Esophagus muscularis mucosa (tissue), 4 donors: Measurements from ENCODE around the gene CHD2. TPM values are rescaled to one million over a fixed set of nuclear protein-coding genes. Genes with fewer than 3 reads are reported as not detected.

Experiments used
- DNase-seq: peaks from one replicate; pipeline ENCODE4 v3.0.0-alpha.2; 2017; ENCODE audit errors: extremely low spot score
- H3K27ac ChIP-seq, 4 donors: fragments of 200-600 bp; sonication (generic); replicated peaks in 1 of 4; 1 replicate in 3 of 4; 2 replicates in 1 of 4; pipeline ENCODE4 v1.5.1; 2016 to 2019; ENCODE audit warnings: mild to moderate bottlenecking in 1 of 4
- H3K27me3 ChIP-seq, 4 donors: fragments of 200-600 bp; sonication (generic); one replicate each; pipeline versions ENCODE4 v1.5.1 to v1.6.0; 2016 to 2019
- H3K36me3 ChIP-seq, 4 donors: fragments of 200-600 bp; sonication (generic); one replicate each; pipeline ENCODE4 v1.5.1; 2016 to 2019
- H3K4me1 ChIP-seq, 4 donors: fragments of 200-600 bp; sonication (generic); one replicate each; pipeline ENCODE4 v1.5.1; 2016 to 2019
- H3K4me3 ChIP-seq, 4 donors: fragments of 200-600 bp; sonication (generic); 1 replicate in 2 of 4; 2 replicates in 2 of 4; pipeline ENCODE4 v1.5.1; 2016 to 2019; ENCODE audit warnings: mild to moderate bottlenecking in 4 of 4, moderate library complexity in 1 of 4
- H3K9me3 ChIP-seq, 4 donors: fragments of 200-600 bp; sonication (generic); 1 replicate in 3 of 4; 2 replicates in 1 of 4; pipeline ENCODE4 v1.5.1; 2016 to 2019
- EP300 ChIP-seq: sonication (generic); formaldehyde crosslinking; IDR thresholded peaks from one replicate; pipeline ENCODE4 v1.6.1; 2017; ENCODE audit warnings: antibody characterized with exemption
- POLR2A ChIP-seq: fragments of 450-650 bp; IDR thresholded peaks from one replicate; pipeline ENCODE4 v1.6.1; 2017; ENCODE audit warnings: antibody characterized with exemption, moderate library complexity, mild to moderate bottlenecking, low read depth
- POLR2AphosphoS5 ChIP-seq, 2 donors: sonication (generic); formaldehyde crosslinking; IDR thresholded peaks; one replicate each; pipeline ENCODE4 v1.6.1; 2017; ENCODE audit warnings: antibody characterized with exemption in 2 of 2
- WGBS: methylation state at CpG from one replicate; pipeline ENCODE4 v1.1.5; 2018; 5-methylcytosine and 5-hydroxymethylcytosine counted together
- intact Hi-C: fragments of 100-400 bp; cut with DNase I; formaldehyde crosslinking; loops from one replicate; pipeline ENCODE4 v1.15.1; 2023
- total RNA-seq, 4 donors: library from RNA; depleted of rRNA; stranded (reverse); fragments of >200 nt; gene quantifications; one replicate each; pipeline versions ENCODE4 v1.1.0 to v1.2.1, GENCODE V29; 2016
- TF ChIP-seq, protein P1 (sequence below), 3 experiments: fragments of 200-600 bp in 2 of 3; fragments of 450-650 bp in 1 of 3; sonication (generic) in 2 of 3; IDR thresholded peaks; one replicate each; pipeline ENCODE4 v1.5.1; 2017 to 2019; ENCODE audit warnings: antibody characterized with exemption in 3 of 3, mild to moderate bottlenecking in 2 of 3, moderate library complexity in 1 of 3

CHD2 gene
- total RNA-seq, 4 donors from 2014 or later = 54.3 to 86.0 (median 62.8) TPM

DNA sequence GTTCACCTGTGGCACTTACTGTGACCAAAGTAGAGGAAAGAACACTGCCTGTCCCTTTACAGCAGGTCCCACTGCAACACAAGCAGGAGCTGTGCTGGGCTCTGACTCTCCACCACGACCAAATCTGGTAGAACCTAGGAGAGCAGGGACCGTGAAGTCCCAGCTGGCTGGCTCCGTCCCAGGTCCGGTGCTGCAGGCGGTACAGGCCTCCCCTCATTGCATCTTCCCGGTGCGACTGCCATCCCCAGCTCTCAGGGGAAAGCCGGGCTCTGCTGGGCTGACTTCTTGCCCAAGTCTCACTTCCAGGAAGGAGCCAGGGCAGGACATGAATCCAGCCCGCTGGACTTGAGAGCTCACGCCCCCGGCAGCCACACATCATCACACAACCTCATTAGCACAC, 155.1 kb downstream of the CHD2 start:
- H3K27ac ChIP-seq = peak overlapping the region in 3 of 4 donors; percentile 48 to 98 (median 70)
- no peak for DNase-seq
- TF ChIP-seq POLR2AphosphoS5 (IDR thresholded peaks at IDR 0.05) (no peak), EP300 (no peak)
- TF ChIP-seq, protein P1, sequence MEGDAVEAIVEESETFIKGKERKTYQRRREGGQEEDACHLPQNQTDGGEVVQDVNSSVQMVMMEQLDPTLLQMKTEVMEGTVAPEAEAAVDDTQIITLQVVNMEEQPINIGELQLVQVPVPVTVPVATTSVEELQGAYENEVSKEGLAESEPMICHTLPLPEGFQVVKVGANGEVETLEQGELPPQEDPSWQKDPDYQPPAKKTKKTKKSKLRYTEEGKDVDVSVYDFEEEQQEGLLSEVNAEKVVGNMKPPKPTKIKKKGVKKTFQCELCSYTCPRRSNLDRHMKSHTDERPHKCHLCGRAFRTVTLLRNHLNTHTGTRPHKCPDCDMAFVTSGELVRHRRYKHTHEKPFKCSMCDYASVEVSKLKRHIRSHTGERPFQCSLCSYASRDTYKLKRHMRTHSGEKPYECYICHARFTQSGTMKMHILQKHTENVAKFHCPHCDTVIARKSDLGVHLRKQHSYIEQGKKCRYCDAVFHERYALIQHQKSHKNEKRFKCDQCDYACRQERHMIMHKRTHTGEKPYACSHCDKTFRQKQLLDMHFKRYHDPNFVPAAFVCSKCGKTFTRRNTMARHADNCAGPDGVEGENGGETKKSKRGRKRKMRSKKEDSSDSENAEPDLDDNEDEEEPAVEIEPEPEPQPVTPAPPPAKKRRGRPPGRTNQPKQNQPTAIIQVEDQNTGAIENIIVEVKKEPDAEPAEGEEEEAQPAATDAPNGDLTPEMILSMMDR (IDR thresholded peaks at IDR 0.05) = no peak
- no peaks in the 10 kb centered on the region for H3K9me3 ChIP-seq
- H3K27me3 ChIP-seq = no peaks in the 10 kb centered on the region
- 36% methylated on average over 4 of the region's 11 CpGs for WGBS
- H3K4me3 ChIP-seq = no peak overlapping the region
- H3K4me1 ChIP-seq = peaks cover 18 to 100% (median 98%) of the 10 kb centered on the region in 4 donors
- H3K36me3 ChIP-seq = peaks cover 18 to 64% (median 36%) of the 10 kb centered on the region in 4 donors
- intact Hi-C loops = no loop called here

DNA sequence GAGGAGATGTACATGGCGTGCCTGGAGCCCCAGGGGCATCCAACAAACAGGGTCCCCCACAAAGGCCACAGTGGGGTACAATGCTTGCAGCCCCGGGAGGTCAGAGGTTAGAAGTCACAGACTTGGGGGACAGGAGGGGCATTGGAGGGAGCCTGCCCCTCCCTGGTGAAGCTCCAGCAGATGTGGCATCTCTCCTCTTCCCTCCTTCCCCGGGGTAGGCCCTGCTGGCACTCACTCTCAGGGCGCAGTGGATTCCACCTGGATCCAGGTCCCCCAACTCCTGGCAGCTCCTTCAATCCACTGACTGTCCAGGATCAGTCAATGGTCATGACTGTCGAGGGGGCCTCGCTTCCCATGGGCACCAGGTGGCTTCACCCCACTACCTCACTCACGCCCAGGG, 156.7 kb downstream of the CHD2 start:
- H3K4me1 ChIP-seq = peaks cover 32 to 100% (median 98%) of the 10 kb centered on the region in 4 donors
- no peaks in the 10 kb centered on the region for H3K9me3 ChIP-seq
- intact Hi-C loops = no loop called here
- peaks cover 4 to 48% (median 21%) of the 10 kb centered on the region in 4 donors for H3K36me3 ChIP-seq
- no peak for DNase-seq
- H3K4me3 ChIP-seq = no peak overlapping the region
- WGBS = 90% methylated on average over 7 of the region's 7 CpGs
- TF ChIP-seq EP300 = no peak
- TF ChIP-seq, protein P1 (IDR thresholded peaks at IDR 0.05) = no peak
- no peak for TF ChIP-seq POLR2A
- no peak for TF ChIP-seq POLR2AphosphoS5 (IDR thresholded peaks at IDR 0.05)
- H3K27ac ChIP-seq = peak overlapping the region; percentile 48 to 98 (median 61)
- H3K27me3 ChIP-seq = no peaks in the 10 kb centered on the region

DNA sequence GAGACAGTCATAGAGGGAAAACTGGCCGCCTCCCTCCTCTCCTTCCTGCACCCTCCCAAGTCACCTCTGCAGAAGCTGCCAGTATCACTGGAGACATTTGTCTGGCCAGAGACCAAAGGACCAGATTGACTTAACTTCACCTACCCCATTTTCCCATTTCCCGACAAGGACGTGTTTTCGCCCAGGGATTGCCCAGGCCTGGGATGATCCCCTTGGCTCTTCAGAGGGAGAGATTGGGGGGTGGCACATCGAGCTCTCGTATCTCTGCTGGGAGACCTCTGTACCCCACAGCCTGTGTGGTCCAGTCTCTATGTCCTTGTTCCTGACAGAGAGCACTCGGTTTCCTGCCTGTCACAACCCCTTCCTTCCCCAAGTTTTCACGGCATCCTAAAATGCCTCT, 157.5 kb downstream of the CHD2 start:
- DNase-seq = no peak
- WGBS = 54% methylated on average over 8 of the region's 8 CpGs
- TF ChIP-seq POLR2A = no peak
- TF ChIP-seq POLR2AphosphoS5 (IDR thresholded peaks at IDR 0.05) = no peak
- TF ChIP-seq EP300 = no peak
- TF ChIP-seq, protein P1 (IDR thresholded peaks at IDR 0.05) = no peak
- no peak overlapping the region for H3K4me3 ChIP-seq
- peak overlapping the region; percentile 48 to 98 (median 64) for H3K27ac ChIP-seq
- H3K4me1 ChIP-seq = peaks cover 34 to 100% (median 98%) of the 10 kb centered on the region in 4 donors
- no peaks in the 10 kb centered on the region for H3K9me3 ChIP-seq
- H3K36me3 ChIP-seq = peaks cover 0 to 40% (median 15%) of the 10 kb centered on the region in 4 donors
- intact Hi-C loops = no loop called here
- no peaks in the 10 kb centered on the region for H3K27me3 ChIP-seq

DNA sequence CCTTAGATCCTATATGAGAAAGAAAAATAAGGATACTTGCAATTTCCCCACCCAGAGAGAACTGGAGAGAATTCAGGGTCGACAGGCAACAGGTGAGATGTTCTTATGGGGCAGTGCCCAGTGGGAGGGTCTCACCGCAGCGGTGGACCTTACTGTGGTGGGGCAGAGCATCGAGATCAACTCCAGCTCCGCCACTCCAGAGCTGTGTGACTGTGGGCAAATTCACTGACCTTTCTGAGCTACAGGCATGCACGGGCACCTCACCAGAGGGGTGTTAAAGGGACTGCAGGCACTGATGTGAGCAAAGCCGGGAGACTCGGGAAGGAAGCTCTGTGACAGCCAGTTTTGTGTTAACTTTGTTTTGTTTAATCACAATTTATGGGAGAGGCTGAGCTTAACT, 158.0 kb downstream of the CHD2 start:
- Histone ChIP-seq H3K27ac (peak overlapping the region; percentile 48 to 98 (median 64)), H3K4me3 (no peak overlapping the region), H3K9me3 (no peaks in the 10 kb centered on the region), H3K27me3 (no peaks in the 10 kb centered on the region), H3K36me3 (peaks cover 0 to 37% (median 15%) of the 10 kb centered on the region in 4 donors), H3K4me1 (peaks cover 38 to 100% (median 98%) of the 10 kb centered on the region in 4 donors)
- TF ChIP-seq, protein P1 (IDR thresholded peaks at IDR 0.05) = no peak
- TF ChIP-seq POLR2AphosphoS5 (IDR thresholded peaks at IDR 0.05) (no peak), EP300 (no peak), POLR2A (no peak)
- intact Hi-C loops = no loop called here
- 61% methylated on average over 8 of the region's 8 CpGs for WGBS
- no peak for DNase-seq

DNA sequence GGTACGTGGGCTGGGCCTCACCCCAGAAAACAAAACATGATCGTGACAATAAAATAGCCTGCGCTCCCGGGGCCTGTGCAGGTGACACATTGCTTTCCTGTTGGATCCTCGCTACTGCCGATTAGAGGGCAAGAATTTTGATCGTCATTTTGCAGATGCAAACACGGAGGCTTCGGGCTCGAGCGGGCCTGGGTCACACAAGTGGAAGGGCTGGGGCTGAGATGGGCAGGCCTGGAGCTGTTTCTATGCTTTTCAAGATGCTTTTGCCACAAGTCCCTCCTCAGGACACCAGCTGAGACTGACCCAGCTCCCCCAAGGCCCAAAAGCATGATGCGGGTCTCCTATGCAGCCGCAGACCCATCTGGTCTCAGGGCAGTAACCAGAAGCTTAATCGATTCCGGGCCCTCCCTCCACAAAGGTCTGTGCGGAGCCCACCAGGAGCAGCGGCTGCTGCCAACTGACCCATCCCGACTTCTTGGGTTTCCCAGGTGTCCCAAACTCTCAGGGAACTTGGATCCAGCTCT, 158.8 kb downstream of the CHD2 start:
- peaks cover 0 to 32% (median 12%) of the 10 kb centered on the region in 4 donors for H3K36me3 ChIP-seq
- no peaks in the 10 kb centered on the region for H3K9me3 ChIP-seq
- no peak overlapping the region for H3K4me3 ChIP-seq
- 64% methylated on average over 14 of the region's 18 CpGs for WGBS
- DNase-seq = no peak
- intact Hi-C loops = no loop called here
- TF ChIP-seq EP300 (no peak), POLR2AphosphoS5 (IDR thresholded peaks at IDR 0.05) (no peak), POLR2A (no peak)
- TF ChIP-seq, protein P1 (IDR thresholded peaks at IDR 0.05) = no peak
- no peaks in the 10 kb centered on the region for H3K27me3 ChIP-seq
- peak overlapping the region in 3 of 4 donors; percentile 53 to 98 (median 70) for H3K27ac ChIP-seq
- peaks cover 46 to 100% (median 98%) of the 10 kb centered on the region in 4 donors for H3K4me1 ChIP-seq
